ENCODE measurements around the gene QSOX2.

The QSOX2 gene

DNA sequence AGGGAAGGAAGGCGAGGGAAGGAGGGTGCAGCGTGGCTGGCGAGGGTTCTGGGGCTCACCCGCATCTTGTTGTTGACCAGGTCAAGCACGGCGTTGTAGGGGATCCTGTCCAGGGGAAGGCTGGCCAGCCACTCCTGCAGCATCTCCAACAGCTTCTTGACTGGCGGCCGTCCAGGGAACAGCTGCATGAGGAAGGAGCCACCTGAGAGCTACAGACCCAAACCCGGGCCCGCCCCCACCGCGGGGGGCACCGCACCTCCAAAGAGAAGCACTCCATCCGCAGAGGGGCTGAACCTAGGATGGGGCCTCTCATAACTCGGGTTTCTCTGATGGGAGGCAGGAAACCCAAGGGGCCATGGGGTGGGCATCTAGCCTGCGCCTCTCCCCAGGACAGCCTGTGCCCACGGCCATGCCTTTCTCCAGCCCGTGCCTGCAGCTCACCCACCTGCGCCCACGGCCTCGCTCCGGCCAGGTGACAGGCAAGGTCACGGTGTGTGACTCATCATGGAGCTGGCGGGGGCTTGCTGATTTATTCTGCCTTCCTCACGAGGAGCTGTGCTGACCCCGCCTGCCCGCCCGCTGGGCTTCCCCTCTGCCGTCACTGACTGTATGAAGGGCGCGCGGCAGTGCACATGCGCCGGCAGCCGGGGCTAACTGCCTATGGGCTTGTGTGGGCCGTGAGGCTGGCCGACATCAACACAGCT is 28.9 kb downstream of the QSOX2 start:
- DNase-seq (ENCODE audit: low read depth, low spot score): no peak
- H3K4me3 ChIP-seq (ENCODE audit: low read depth, low read length): no peak overlapping the region
- TF ChIP-seq, protein P1, sequence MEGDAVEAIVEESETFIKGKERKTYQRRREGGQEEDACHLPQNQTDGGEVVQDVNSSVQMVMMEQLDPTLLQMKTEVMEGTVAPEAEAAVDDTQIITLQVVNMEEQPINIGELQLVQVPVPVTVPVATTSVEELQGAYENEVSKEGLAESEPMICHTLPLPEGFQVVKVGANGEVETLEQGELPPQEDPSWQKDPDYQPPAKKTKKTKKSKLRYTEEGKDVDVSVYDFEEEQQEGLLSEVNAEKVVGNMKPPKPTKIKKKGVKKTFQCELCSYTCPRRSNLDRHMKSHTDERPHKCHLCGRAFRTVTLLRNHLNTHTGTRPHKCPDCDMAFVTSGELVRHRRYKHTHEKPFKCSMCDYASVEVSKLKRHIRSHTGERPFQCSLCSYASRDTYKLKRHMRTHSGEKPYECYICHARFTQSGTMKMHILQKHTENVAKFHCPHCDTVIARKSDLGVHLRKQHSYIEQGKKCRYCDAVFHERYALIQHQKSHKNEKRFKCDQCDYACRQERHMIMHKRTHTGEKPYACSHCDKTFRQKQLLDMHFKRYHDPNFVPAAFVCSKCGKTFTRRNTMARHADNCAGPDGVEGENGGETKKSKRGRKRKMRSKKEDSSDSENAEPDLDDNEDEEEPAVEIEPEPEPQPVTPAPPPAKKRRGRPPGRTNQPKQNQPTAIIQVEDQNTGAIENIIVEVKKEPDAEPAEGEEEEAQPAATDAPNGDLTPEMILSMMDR (IDR thresholded peaks at IDR 0.05; ENCODE audit: insufficient read depth, low read length, missing control alignments): no peak
- ChIA-PET POLR2A (no interaction called here), CTCF (interaction anchor here (0.6 to 4.8 kb wide), 7 partner anchors 10 to 236 kb away, joined by 3 to 66 read pairs (median 4); no protein-coding TSS in a partner anchor)

DNA sequence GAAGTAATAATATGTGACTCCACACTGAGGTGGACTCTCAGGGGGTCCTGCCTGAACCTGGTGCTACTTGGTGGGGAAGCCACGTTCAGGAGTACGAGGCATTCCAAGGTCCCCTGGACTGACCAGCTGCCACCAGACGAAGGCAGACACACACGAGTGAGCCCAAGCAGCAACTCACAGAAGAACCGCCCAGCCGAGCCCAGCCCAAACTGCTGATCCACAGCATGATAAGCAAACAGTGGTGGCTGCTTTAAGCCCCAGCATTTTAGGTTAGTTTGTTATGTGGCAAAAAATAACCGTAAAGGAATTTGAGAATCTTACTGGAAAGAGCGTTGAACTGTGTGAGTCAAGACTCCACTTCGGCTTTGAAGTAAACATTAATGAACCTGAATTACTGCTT is 31.9 kb downstream of the QSOX2 start:
- CTCF ChIA-PET: interaction anchor here (2.4 to 4.8 kb wide), 2 partner anchors 10 to 13 kb away, joined by 8 to 66 read pairs; no protein-coding TSS in a partner anchor
- POLR2A ChIA-PET: no interaction called here
- no peak for DNase-seq (ENCODE audit: low read depth, low spot score)
- H3K4me3 ChIP-seq (ENCODE audit: low read depth, low read length): no peak overlapping the region
- TF ChIP-seq, protein P1 (IDR thresholded peaks at IDR 0.05; ENCODE audit: insufficient read depth, low read length, missing control alignments): no peak

DNA sequence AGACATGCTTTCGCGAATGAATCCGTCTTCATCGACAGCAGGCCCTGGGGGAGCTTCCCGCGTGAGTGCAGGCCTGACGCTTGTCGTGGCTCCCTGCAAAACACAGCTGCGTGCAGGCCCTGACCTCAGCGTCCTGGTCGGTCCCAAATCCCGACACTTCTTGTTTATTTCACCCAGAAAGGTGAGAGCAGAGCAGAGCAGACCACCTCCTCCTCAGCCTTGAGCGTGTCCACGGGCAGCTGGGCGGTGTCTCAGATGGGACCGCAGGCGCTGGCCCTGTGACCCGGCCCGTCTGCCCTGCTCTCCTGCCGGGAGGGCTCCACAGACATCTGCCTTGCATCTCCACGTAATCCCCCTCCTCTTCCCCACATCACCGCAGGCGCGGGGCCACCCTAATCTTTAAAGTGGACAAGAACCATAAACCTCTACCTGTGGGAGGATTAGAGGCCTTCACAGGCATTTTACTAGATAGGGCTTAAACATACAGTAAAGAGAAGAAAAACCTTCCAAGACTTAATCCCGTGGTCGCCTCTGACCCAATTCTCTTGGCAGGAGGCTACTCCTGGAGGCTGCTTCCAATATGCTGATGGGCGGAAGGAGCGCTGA is 33.2 kb downstream of the QSOX2 start:
- TF ChIP-seq, protein P1 (IDR thresholded peaks at IDR 0.05; ENCODE audit: insufficient read depth, low read length, missing control alignments): no peak
- no peak for DNase-seq (ENCODE audit: low read depth, low spot score)
- ChIA-PET POLR2A (no interaction called here), CTCF (interaction anchor here (1.7 to 1.8 kb wide), 2 partner anchors 11 to 12 kb away, joined by 4 read pairs; no protein-coding TSS in a partner anchor)
- no peak overlapping the region for H3K4me3 ChIP-seq (ENCODE audit: low read depth, low read length)

DNA sequence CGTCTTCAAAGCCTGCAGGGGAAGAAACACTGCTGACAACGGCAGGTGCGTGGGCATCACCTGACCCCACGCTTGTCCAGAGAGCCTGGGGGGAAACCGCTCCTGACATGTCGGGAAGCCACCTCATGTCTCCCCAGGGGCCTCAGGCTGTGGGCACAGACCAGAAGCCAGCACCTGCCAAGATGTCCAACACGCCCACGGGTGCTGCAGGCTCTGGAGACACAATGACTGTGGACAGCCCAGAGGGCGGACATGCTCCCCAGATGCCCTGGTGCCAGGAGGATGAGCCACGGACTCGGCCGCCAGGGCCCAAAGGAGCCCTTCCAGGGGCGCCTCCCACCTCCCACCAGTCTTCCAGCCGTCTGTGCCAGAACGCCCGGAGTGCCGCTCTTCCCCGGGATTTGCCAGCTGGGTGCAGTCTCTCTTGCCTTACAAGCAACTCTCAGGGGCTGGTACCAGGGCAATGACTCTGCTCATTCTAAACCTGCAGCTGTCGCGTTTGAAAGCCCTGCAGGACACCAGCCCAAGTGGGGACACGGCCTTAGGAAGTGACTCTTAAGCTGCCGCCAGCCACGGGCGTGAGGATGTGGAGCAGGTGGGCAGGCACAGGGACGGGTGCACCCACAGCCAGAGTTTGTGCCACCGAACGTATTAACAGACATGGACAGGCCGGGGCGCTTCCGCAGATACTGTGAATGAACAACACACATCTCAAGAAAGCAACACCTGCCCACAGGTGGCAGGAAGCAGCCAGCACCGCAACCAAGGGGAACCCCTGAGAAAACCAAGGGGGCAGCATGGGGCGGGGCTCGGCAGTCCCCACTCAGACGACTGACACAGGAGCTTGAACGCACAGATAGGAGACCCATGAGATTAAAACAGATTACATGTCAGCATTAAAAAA is 33.9 kb downstream of the QSOX2 start:
- DNase-seq (ENCODE audit: low read depth, low spot score): no peak
- no peak overlapping the region for H3K4me3 ChIP-seq (ENCODE audit: low read depth, low read length)
- TF ChIP-seq, protein P1 (IDR thresholded peaks at IDR 0.05; ENCODE audit: insufficient read depth, low read length, missing control alignments): no peak
- ChIA-PET CTCF (interaction anchor here (1.7 to 1.8 kb wide), 2 partner anchors 12 to 13 kb away, joined by 4 read pairs; no protein-coding TSS in a partner anchor), POLR2A (no interaction called here)

GRCh38 chr9:136211006-136211405 is 34.6 kb downstream of the QSOX2 start:
- ChIA-PET POLR2A (no interaction called here), CTCF (interaction anchor here (1.3 to 1.7 kb wide), 2 partner anchors 12 to 74 kb away, joined by 3 to 4 read pairs; no protein-coding TSS in a partner anchor)
- TF ChIP-seq, protein P1 (IDR thresholded peaks at IDR 0.05; ENCODE audit: insufficient read depth, low read length, missing control alignments): no peak
- DNase-seq (ENCODE audit: low read depth, low spot score): no peak
- no peak overlapping the region for H3K4me3 ChIP-seq (ENCODE audit: low read depth, low read length)

Measured in AG04449 (cell line).